ENCODE measurements around the gene CAMTA1. TPM values are rescaled to one million over a fixed set of nuclear protein-coding genes. Genes with fewer than 3 reads are reported as not detected.

Gene CAMTA1
- total and polyA plus RNA-seq, 8 donors: 42.8 to 213 (median 118) TPM

DNA sequence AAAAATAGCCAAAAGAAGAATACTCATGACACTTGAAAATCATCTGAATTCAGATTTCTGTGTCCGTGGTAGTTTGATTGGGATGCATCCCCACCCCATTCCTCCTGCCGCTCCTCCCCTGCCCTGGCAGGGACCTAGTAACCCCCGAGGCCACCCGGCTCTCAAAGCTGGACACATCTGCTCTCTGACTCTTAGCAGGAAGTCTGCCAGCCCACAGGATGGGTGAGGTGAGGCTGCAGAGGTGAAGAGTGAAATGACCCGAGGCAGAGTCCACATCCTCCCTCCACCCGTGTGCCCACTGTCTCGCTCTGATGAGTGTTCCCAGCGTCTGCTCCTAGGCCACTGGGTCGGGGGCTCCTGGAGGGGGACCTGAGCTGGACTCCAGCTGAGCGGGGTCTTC lies 677.4 kb downstream of the CAMTA1 start:
- TF ChIP-seq CTCF (IDR thresholded peaks at IDR 0.05): no peak
- no peak for TF ChIP-seq POLR2A (IDR thresholded peaks at IDR 0.05)
- no peak for TF ChIP-seq EP300 (IDR thresholded peaks at IDR 0.05)
- TF ChIP-seq POLR2AphosphoS5 (IDR thresholded peaks at IDR 0.05): no peak
- WGBS, 5 donors: 70 to 77% (median 73%) methylated on average over 10 of the region's 10 CpGs
- Histone ChIP-seq H3K27me3 (no peaks in the 10 kb centered on the region), H3K4me3 (no peak overlapping the region), H3K4me1 (no peaks in the 10 kb centered on the region), H3K36me3 (no peaks in the 10 kb centered on the region), H3K27ac (no peak overlapping the region), H3K9me3 (no peaks in the 10 kb centered on the region)
- no peak for DNase-seq
- intact Hi-C loops (cut with DNase I; ENCODE audit: low total_unique reads): no loop called here

- Histone ChIP-seq H3K4me1 (no peaks in the 10 kb centered on the region), H3K27ac (no peak overlapping the region), H3K27me3 (no peaks in the 10 kb centered on the region), H3K4me3 (no peak overlapping the region), H3K36me3 (no peaks in the 10 kb centered on the region), H3K9me3 (no peaks in the 10 kb centered on the region)
- TF ChIP-seq POLR2A (IDR thresholded peaks at IDR 0.05) (no peak), CTCF (IDR thresholded peaks at IDR 0.05) (no peak), EP300 (IDR thresholded peaks at IDR 0.05) (no peak), POLR2AphosphoS5 (IDR thresholded peaks at IDR 0.05) (no peak)
- intact Hi-C loops (cut with DNase I; ENCODE audit: low total_unique reads): no loop called here
- DNase-seq: no peak
- WGBS, 5 donors: 83 to 89% (median 87%) methylated on average over 7 of the region's 7 CpGs
These were observed 678.3 kb downstream of the CAMTA1 start for GRCh38 chr1:7463526-7463925.

- Histone ChIP-seq H3K36me3 (no peaks in the 10 kb centered on the region), H3K27me3 (no peaks in the 10 kb centered on the region), H3K9me3 (no peaks in the 10 kb centered on the region), H3K4me1 (peaks cover 0 to 8% (median 3%) of the 10 kb centered on the region in 4 donors), H3K27ac (no peak overlapping the region), H3K4me3 (no peak overlapping the region)
- TF ChIP-seq POLR2AphosphoS5 (IDR thresholded peaks at IDR 0.05) (no peak), EP300 (IDR thresholded peaks at IDR 0.05) (no peak), CTCF (IDR thresholded peaks at IDR 0.05) (no peak), POLR2A (IDR thresholded peaks at IDR 0.05) (no peak)
- intact Hi-C loops (cut with DNase I; ENCODE audit: low total_unique reads): no loop called here
- 85 to 93% (median 88%) methylated on average over 12 of the region's 12 CpGs for WGBS, 5 donors
- no peak for DNase-seq
These were observed 679.5 kb downstream of the CAMTA1 start for GRCh38 chr1:7464736-7465135.

DNA sequence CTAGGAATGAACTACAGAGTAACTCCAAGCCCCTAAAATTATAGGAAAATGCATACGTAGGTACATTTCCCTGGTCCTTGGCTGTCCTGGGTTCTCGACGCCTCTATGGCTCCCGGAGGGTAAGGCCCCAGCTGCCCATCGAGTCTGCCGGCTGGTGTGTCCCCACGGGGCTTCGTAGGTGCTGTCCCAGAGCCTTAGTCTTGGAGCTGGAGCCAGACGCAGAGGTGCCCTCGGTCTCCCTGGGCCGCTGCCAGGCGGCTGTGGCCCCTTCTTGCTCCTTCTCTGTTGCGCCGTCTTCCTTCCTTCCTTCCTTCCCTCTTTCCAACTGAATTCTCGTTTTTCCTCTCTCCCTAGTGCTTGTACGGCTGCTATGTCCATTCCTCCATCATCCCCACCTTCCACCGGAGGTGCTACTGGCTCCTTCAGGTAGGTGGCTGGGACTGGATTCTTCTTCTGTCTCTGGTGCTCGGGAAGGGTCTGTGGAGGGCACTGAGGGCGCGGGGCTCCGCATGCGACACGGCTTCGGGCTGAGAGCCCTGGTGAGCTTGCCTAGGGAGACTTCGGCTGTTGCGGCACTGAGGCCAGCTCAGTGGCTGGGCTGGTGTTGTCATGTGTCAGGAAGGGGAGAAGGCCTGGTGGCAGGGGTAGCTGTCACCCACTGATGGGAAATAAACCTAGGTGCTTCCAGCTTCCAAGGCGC lies 682.4 kb downstream of the CAMTA1 start:
- intact Hi-C loops (cut with DNase I; ENCODE audit: low total_unique reads): no loop called here
- no peaks in the 10 kb centered on the region for H3K27me3 ChIP-seq
- no peak overlapping the region for H3K27ac ChIP-seq
- TF ChIP-seq CTCF (IDR thresholded peaks at IDR 0.05) (no peak), POLR2A (IDR thresholded peaks at IDR 0.05) (no peak), EP300 (IDR thresholded peaks at IDR 0.05) (no peak), POLR2AphosphoS5 (IDR thresholded peaks at IDR 0.05) (no peak)
- H3K36me3 ChIP-seq: no peaks in the 10 kb centered on the region
- no peaks in the 10 kb centered on the region for H3K9me3 ChIP-seq
- H3K4me1 ChIP-seq: peaks cover 7 to 31% (median 17%) of the 10 kb centered on the region in 4 donors
- 91 to 94% (median 93%) methylated on average over 26 to 27 of the region's 27 CpGs for WGBS, 5 donors
- H3K4me3 ChIP-seq: no peak overlapping the region
- DNase-seq: no peak

Data from stomach (tissue), 9 donors.